Stimulated activated CD8-positive, alpha-beta memory T cell treated with anti-CD3 and anti-CD28 coated beads, Interleukin-15, amount 100 ng/mL, for 1 hour (primary cell): ENCODE data around the gene CGREF1.

Experiments
- DNase-seq: peaks from one replicate; pipeline ENCODE4 v3.0.0-alpha.2; 2020; ENCODE audit warnings: low read depth

CGREF1 gene, protein sequence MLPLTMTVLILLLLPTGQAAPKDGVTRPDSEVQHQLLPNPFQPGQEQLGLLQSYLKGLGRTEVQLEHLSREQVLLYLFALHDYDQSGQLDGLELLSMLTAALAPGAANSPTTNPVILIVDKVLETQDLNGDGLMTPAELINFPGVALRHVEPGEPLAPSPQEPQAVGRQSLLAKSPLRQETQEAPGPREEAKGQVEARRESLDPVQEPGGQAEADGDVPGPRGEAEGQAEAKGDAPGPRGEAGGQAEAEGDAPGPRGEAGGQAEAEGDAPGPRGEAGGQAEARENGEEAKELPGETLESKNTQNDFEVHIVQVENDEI

DNA sequence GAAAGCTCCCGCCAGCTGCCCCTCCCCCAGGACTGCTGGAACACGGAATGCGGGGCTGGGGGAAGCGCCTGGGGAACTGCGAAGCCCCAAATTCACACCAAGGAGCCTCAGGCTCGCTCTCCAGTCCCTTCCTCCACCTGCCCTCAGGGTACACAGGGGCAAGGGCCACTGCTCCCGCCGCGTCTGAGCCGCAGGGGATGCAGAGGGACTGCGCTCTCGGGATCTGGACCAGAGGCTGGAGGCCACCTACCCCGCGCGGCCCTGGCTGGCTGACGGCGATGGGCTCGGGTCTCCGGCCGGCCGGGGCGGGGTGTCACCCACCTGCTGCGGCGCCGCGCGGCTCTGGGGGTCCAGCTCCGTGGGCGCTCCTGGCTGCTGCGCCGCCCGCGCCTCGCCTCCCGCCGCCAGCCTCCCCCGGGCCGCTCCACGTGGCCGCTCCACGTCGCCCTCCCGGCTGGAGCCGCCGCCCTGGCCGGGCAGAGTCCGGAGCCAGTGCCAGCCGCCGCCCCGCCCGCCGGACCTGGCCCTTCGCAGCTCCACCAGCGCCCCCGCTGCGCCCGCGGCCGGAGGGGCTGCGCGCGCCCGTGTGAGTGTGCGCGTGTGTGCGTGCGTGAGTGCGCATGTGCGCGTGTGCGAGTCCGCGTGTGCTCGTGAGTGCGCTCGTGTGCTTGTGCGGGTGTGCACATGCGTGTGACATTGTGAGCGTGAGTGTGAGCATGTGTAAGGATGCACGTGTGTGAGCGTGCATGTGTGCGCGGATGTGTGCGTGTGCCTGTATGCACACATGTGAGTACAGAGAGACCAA lies at the start of gene CGREF1:
Gene CGREF1 (minus strand): TSS at position 604 of the 805 bp plus-strand sequence. CDS start 14,762 bp downstream, outside the sequence.
- DNase-seq, result no peak

DNA sequence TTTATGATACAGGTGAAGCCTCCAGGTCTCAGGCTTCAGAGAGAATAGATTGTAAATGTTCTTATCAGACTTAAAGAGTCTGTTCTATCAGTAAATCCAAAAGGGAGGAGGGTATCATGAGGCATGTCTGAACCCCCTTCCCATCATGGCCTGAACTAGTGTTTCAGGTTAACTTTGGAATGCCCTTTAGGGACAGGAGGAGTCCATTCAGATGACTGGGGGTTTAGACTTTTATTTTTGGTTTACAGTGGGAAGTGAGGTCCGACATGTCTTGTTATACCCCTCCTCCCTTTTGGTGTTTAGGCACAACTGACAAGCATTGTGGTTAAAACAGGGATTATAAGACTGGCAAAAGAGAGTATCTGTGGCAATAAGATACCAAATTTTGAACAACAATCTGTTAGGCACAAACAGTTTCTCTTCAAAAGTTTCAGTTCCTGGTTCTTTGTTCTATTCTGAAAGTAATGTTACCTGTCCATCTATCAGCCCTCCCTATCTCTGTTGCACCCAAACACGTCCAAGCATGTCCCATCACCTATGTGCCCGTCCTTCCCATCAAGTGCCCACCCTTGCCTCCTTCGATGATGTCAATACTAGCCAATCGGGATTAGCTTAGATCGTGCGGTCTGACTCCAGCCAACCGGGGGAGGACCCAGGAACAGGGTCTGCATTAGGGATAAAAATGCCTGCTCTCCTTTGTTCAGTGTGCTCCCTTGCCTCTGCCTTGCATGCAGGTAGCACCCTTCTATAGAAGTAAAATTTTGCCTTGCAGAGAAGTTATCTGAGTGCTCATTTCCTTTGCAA lies 46.2 kb upstream of the CGREF1 start:
- DNase-seq, result no peak

DNA sequence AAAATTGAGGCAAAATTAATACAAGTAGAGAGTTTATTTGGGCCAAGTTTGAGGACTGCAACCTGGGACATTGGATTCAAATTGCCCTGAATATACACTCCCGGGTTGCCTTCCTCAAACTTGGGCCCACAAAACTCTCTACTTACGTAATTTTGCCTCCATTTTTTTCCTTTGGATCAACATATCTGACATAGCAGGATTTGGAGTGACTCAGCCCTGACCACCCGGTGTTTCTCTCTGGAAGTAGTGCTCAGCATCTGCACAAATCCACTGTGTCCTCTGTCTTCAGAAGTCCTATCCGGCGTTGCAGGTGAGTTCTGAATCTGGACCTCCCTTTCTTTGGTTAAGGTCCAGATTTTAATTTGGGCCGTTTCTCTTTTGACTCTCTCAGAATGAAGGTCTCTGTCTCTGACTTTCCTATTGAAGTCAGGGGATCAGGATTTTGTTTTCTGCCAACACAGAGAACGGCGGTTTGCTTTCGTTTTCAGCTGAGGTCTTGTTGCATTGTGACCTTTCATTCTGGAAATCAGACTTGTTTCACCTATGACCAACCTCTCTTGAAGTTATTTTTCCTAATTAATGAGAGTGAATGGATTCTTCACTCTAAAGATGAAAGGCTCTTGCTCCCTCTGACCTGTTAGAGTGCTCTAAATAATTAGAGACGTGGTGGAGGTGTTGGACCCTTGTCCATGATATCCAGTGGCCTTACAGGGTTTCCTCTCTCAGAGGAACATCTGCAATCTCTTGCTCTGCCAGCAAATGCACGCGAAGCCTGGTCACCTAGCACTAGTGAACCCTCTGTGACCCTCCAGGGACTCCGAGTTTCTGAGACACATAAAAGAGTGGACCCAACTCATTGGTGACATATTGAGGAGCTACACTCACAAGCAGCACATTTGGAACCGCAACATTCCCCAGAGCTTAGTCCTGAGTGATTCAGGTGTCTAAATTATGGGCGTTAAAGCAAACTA lies 43.5 kb upstream of the CGREF1 start:
- DNase-seq, result no peak

DNA sequence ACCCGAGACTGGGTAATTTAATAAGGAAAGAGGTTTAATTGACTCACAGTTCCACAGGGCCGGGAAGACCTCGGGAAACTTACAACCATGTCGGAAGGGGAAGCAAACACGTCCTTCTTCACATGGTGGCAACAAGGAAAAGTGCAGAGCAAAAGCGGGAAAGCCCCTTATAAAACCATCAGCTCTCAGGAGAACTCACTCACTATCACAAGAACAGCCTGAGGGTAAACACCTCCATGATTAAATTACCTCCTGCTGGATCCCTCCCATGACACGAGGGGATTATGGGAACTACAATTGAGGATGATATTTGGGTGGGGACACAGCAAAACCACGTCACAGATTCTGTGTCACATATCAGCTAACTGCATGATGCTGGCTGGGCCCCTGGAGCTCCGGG lies 41.3 kb upstream of the CGREF1 start:
- DNase-seq, result no peak

DNA sequence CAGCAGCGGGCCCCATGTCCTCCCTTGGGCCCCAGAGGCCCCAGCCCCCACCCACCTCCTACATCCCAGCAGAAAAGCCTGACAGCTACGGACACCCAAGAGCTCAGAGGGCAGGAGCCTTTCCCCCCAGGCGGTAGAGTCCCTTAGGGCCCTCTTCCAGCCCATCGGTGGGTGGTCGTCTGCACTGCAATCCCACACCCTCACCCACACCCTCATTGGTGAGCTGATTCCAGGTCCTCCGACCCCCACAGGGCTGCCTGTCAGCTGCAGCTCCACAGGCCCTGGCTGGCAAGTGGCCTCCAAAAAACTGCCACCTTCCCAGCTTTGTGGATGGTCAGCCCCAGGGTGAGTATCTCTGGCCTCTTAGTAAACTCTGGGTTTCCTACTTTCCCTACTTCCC lies 40.3 kb upstream of the CGREF1 start:
- no peak for DNase-seq

DNA sequence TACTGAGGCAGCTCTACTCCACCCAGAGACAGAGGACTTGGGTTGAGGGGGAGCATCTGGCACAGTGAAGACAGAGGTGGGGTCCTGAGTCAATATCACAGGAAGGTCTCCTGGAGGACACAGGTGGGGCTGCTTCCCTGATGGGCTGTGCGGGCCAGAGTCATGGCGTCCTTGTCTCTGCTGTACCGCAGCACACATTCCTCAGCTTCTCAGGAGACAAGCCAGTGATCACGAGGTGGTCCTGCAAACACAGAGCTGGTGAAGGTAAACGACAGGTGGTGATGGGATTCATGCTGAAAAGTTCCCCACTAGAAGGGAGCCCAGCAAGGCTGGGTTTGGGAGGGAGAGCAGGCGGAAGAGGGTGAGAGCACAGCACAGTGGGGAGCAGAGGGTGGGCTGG lies 39.5 kb upstream of the CGREF1 start:
- no peak for DNase-seq

DNA sequence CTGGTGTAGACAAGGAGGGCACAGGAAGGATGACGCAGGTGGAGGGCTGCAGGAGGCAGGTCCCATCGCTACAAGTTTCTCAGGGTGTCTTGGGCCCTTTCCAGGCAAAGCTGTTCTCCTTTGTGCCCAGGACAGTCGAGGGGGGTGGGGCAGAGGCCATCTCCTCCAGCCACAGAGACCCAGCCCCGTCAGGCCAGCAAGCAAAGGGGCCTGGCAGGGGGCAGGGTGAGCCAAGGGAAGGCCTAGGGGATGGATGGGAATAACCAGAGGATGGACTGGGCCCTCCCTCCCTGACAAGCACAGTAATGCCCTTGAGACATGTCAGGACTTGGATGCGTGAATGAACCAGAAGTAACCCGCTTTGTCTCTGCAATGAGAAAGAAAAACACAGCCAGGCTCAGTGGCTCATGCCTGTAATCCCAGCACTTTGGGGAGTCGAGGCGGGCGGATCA lies 36.2 kb upstream of the CGREF1 start:
- no peak for DNase-seq

DNA sequence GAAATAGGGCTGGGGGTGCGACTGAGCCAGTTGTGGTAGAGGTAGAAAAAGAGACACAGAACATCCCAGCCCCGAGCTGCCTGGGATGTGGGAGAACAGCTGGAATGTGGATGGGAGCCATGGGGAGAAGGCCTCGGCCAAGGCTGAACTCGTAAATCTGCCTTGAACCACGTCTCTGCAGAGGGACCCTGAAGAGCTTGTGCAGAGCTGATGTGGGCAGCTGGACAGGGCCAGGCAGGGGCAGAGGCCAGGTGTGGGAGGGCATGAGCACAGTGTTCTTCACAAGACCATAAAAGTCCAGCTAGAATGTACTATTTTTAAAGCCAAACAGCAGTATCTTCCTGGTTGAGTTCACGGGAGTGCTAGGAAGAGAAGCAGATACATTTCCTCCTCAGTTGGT lies 35.6 kb upstream of the CGREF1 start:
- DNase-seq, result no peak

DNA sequence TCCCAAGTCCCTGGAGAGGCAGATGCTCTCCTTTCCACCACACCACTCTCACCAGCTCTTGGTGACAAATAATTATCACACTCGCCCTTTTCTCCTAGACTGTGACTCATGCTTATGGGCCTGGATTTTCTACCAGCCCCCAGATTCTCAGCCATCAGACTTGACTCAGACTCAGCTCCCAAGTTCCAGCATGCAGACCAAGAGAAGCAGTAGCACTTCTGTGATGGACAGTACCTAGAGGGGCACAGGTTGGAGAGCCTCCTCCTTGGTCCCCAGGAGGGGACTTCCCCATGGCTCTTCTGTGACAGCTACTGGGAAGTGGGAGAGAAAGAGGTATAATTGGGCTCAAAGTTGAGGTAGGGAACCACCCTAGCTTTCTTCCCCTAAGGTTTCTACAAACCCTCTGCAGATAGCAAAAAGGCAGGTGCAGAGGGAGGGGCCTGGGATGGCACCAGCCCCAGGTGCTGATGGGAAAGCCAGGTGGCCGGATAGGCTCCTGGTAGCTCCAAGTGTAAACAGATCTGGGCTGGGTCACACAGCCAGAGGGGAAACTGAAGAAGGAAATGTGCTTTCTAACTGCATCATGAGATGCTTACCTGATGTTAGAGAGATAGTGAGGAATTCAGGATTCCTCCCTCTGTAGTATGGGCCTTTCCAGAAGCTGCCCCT lies 34.0 kb upstream of the CGREF1 start:
- no peak for DNase-seq

DNA sequence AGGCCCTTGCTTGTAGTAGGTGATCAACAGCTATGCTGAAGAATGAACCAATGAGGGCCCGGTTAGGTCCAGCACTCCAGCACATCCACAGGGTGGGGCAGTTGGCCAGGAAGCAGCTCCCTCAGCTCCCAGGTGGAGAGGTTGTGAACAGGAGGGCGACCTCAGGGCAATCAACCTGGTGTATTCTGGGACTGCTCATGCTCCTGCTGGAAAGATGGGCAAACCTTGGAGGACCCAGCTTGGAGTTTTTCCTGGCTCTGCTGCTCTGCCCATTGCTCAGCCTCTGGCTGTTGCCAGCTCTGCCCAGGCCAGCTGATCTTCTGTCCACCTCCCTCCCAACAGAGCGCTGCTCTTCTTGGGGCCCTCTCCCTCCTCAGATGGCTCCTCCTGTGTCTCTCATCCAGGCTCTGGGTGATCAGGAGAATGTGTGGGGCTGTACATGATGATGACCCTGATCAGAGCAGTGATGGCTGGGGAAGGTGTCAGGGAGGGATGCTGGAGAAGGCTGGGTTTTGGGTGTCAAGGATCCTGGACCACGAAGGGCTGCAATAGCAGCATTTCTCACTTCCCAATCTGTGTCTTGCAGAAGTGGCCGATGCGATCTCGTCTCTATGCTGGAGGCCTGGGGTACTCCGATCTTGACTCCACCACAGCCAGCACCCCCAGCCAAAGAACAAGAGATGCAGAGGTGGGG lies 33.3 kb upstream of the CGREF1 start:
- no peak for DNase-seq

DNA sequence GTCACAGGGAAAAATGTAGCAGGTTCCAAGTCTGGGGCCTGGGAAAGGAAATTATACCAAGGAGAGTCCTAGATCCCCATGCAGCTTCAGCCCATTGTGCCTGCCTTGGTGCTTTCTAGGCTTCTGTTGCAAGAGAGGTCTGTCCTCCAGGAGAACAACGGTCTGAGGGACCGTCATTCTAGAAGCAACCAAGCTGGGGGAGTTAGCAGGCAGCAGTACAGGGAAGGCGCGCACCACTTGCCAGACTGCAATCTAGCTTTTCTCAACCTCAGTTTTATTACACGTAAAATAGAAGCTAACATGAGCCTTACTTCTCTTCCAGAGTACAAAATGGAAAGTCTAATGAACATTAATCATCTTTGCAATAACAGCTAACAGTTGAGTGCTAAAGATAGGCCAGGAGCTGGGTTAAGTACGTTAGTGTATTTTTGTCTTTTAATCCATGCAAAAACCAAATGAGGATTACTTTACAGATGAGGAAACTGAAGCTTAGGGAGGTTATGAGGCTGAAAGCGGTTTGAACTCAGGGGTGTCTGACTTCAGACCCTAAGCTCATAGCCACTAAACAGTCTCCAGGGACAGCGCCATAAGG lies 31.8 kb upstream of the CGREF1 start:
- no peak for DNase-seq

DNA sequence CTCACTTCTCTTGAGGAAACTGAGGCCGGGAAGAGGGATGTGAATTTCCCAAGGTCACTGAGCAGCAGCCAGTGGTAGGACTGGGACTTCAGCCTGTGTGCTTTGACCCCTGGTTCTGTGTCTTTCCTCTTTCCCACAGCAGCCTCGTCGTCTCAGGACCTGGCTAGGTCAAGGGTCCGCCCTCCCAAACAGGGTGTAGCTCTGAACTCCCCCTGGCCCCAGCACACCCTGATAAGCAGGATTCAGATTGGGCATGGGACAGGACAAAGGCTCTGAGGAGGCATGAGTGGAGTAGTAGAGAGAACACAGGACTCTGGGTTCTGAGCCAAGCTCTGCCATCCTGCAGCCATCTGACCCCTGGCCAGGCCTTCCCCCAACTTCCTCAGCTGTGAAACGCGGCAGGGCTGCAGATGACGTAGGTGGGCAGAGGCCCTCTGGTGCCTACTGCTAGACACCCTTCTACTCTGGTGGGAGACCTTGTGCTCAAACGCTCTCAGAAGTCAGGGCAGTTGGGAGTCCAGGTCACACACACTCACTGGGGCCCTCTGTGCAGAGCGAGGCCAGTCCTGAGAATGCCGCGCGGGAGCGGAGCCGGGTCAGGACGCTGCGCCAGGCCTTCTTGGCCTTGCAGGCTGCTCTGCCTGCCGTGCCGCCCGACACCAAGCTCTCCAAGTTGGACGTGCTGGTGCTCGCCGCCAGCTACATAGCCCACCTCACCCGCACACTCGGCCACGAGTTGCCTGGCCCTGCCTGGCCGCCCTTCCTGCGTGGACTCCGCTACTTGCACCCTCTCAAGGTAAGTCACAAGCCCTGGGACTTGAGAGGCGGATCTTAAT lies 30.9 kb upstream of the CGREF1 start:
- no peak for DNase-seq

DNA sequence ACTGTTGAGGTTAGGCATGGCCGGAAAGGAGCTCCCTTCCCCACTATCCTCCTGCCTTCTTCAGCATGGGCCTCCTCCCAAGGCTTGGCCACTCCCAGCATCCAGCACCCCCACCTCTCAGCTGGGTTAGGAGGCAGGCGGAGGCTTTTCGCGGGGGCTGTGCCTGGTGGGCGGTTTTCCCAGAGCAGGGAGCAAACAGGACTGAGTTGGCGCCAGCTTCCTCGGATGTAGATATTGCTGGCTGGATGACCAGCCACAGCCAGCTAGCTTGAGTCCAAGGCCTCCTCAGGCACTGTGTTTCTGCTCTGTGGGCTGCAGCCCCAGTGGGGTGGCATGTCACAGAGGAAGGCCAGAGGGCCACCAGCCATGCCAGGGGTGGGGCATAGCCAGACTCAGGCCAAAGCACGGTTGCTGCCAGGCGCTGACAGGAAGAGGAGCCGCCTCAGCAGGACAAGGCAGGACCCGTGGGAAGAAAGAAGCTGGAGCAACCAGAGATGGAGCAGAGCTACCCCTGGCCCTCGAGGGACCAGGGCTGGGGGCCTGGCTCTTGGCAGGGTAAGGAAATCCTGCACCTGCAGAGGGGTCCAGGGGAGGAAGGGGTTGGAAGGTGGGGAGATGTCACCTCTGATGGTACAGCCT lies 30.0 kb upstream of the CGREF1 start, which contains the start of gene TCF23:
Gene TCF23 (plus strand): TSS at position 204 of the 639 bp plus-strand sequence. CDS start 130 bp downstream, at position 334.
- DNase-seq, result no peak

DNA sequence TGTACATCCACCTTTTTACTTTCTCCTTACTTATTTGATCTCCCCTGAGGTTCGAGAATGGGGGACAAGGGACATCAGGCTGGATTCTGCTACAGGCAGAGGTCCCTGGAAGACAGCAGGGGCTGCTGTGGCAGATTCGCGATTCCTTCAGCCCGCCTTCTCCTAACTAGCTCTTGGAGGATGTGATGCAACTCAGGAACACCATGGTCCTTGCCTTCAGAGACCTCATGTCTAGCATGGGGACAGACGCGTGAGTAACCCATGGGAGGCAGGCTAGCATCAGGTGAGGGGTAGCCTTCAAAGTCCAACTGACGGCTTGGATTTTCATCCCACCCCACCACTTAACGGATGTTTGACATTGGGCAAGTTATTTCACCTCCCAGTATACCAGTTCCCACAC lies 29.0 kb upstream of the CGREF1 start:
- no peak for DNase-seq

DNA sequence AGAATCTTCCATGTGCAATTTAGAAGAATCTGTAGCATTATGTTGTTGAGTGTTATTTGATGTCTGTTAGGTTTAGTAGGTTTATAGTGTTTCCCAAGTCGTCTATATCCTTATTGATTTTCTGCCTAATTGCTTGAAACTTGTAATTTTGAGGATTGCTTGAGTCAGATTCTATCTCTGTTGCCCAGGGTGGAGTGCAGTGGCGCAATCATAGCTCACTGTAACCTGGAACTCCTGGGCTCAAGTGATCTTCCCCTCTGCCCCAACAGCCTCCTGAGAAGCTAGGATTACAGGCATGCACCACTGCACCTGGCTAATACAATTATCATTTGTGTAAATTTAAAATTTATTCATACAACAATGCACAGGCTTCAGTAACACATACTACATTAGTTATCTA lies 26.8 kb upstream of the CGREF1 start:
- DNase-seq, result no peak

DNA sequence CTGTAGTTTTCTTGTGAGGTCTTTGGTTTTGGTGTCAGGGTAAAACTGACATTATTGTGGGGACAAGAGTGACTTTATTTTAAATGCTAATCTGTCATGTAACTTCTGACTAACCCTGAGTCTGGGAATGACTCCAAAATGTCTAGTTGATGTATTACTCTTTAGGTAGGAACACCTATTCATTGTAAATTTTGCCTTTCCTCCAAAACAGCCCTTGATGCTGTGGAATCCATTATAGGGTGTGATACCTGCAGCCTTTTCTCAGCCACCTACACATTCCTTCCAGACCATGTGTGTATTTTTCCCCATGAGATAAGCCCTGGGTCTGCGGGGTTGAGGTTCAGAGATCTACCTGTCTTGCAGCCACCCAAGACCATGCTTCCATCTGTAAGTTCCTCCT lies 24.4 kb upstream of the CGREF1 start:
- no peak for DNase-seq

DNA sequence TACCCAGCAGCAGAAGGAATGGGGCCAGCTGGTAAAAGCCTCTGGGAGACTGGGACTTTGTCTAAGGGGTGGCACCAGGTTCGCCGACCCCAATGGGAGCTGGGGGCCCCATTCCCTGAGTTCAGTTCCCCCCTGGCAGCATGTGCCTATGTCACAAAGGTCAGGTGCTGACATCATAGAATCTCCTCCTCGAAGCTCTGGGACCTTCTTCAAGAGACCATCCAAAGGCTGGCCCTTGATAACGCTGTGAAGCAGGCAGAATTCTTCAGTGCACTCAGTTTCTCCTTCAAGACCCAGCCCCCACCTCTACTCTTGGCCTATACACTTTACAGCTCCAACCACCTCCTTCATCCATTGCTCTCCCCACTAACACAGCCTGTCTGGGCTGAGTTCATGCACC lies 20.4 kb upstream of the CGREF1 start, which contains the start of gene PRR30:
Gene PRR30 (minus strand): TSS at position 101 of the 400 bp plus-strand sequence. CDS start 1,081 bp downstream, outside the sequence.
- DNase-seq, result no peak

DNA sequence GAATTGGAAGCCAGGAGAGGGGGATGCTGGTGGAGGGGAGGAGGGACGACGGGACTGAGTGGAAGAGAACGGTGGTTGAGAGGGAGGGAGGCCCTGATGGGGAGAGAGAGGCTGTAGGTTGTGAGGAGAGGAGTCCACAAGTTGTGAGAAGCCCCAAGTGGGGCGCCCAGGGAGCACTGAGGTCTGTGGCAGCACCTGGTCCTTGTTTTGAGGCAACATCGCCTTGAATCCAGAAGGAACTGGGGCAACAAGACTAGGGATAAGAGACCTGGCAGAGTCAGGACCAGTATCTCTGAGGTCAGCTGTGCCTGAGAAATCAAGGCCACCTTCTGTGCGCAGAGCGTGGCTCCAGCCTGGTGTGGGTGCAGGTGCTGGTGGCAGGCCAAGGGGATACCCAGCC lies 19.2 kb upstream of the CGREF1 start:
- DNase-seq, result no peak
